H1 (cell line): ENCODE measurements around the gene HIC2. TPM values are rescaled to one million over a fixed set of nuclear protein-coding genes. Genes with fewer than 3 reads are reported as not detected.
"Not testable (repeated sequence)": the region's sequence is repeated elsewhere in the genome, so short reads cannot be mapped to it uniquely, and the experiment has no call there.

Experiments
- CTCF ChIA-PET: fragments of 300-600 bp; sonication (Branson Sonifier 250); formaldehyde crosslinking; loops from one replicate; lab custom pipeline; 2021; ENCODE audit not compliant: partially characterized antibody; lab: Charles Lee
- POLR2A ChIA-PET: fragments of 300-600 bp; sonication (Branson Sonifier 250); formaldehyde crosslinking; loops from one replicate; lab custom pipeline; 2021; ENCODE audit warnings: inconsistent platforms; ENCODE audit not compliant: partially characterized antibody; lab: Charles Lee
- DNase-seq, 2 experiments: peaks; one replicate each; pipeline versions ENCODE4 v3.0.0 to v3.0.0-alpha.2; 2010 to 2022; ENCODE audit warnings: low spot score in 2 of 2, low read depth in 1 of 2, mixed read lengths in 1 of 2
- FAIRE-seq: peaks from 2 replicates; lab custom pipeline; 2011; peaks lifted over from hg19 to GRCh38; lab: Jason Lieb, UNC
- H2AFZ ChIP-seq: 2 replicates; pipeline ENCODE4 v1.8.1; 2012; ENCODE audit warnings: low read length, inconsistent platforms
- H2AK5ac ChIP-seq: 2 replicates; pipeline ENCODE4 v1.6.1; 2013; ENCODE audit warnings: low read depth, low read length
- H2BK120ac ChIP-seq: replicated peaks from 2 replicates; pipeline ENCODE3; 2013; ENCODE audit warnings: low read depth, low read length, inconsistent platforms
- H2BK12ac ChIP-seq: 2 replicates; pipeline ENCODE4 v1.6.1; 2013; ENCODE audit warnings: low read depth, low read length
- H2BK15ac ChIP-seq: 2 replicates; pipeline ENCODE4 v1.6.1; 2013; ENCODE audit warnings: low read length
- H2BK20ac ChIP-seq: 2 replicates; pipeline ENCODE4 v1.6.1; 2013; ENCODE audit warnings: low read length
- H2BK5ac ChIP-seq: 2 replicates; pipeline ENCODE4 v1.6.1; 2013; ENCODE audit warnings: low read depth, low read length
- H3K14ac ChIP-seq: 2 replicates; pipeline ENCODE4 v1.6.1; 2013; ENCODE audit warnings: inconsistent platforms; ENCODE audit not compliant: insufficient read length
- H3K18ac ChIP-seq: 2 replicates; pipeline ENCODE4 v1.6.1; 2013; ENCODE audit warnings: low read length; ENCODE audit errors: extremely low read depth
- H3K23ac ChIP-seq: 2 replicates; pipeline ENCODE4 v1.6.1; 2013; ENCODE audit warnings: inconsistent platforms; ENCODE audit not compliant: insufficient read length
- H3K23me2 ChIP-seq: 2 replicates; pipeline ENCODE4 v1.6.1; 2013; ENCODE audit warnings: low read depth, low read length
- H3K27ac ChIP-seq: 2 replicates; pipeline ENCODE4 v1.6.1; 2011; ENCODE audit warnings: low read depth, low read length, inconsistent platforms
- H3K27me3 ChIP-seq, 4 experiments: replicated peaks in 1 of 4; 1 replicate in 1 of 4; 2 replicates in 3 of 4; pipeline versions ENCODE4 v1.6.1 to v1.8.1; 2011 to 2013; ENCODE audit warnings: low read length in 3 of 4, mild to moderate bottlenecking in 3 of 4, inconsistent platforms in 2 of 4, mixed read lengths in 2 of 4, moderate library complexity in 1 of 4; ENCODE audit not compliant: control insufficient read depth in 3 of 4, insufficient read depth in 3 of 4; ENCODE audit errors: extremely low read depth in 1 of 4
- H3K36me3 ChIP-seq, 4 experiments: 2 replicates each; pipeline versions ENCODE4 v1.6.1 to v1.8.1; 2011 to 2013; ENCODE audit warnings: mild to moderate bottlenecking in 4 of 4, low read length in 3 of 4, moderate library complexity in 2 of 4, control low read depth in 1 of 4, inconsistent platforms in 1 of 4; ENCODE audit not compliant: insufficient read depth in 4 of 4, control insufficient read depth in 2 of 4
- H3K4ac ChIP-seq: replicated peaks from 2 replicates; pipeline ENCODE3; 2013; ENCODE audit warnings: low read length, low read depth, mixed read lengths, inconsistent platforms; ENCODE audit not compliant: insufficient read length
- H3K4me1 ChIP-seq, 4 experiments: replicated peaks in 1 of 4; 1 replicate in 1 of 4; 2 replicates in 3 of 4; pipeline versions ENCODE4 v1.6.1 to v1.8.1; 2011 to 2013; ENCODE audit warnings: low read length in 3 of 4, inconsistent platforms in 2 of 4, mixed read lengths in 1 of 4; ENCODE audit not compliant: insufficient read depth in 4 of 4, control insufficient read depth in 3 of 4
- H3K4me2 ChIP-seq, 2 experiments: 2 replicates each; pipeline versions ENCODE4 v1.6.1 to v1.8.1; 2011 to 2013; ENCODE audit warnings: low read depth in 2 of 2, low read length in 2 of 2, control low read depth in 1 of 2, inconsistent platforms in 1 of 2, mild to moderate bottlenecking in 1 of 2; ENCODE audit not compliant: insufficient read depth in 1 of 2
- H3K4me3 ChIP-seq, 4 experiments: fragments of 200-600, 300-600 bp in 1 of 4; sonication (generic), shearing (Covaris generic), sonication (Bioruptor Twin) in 1 of 4; 2 replicates each; pipeline versions ENCODE4 v1.5.1 to v1.8.1; 2011 to 2016; ENCODE audit warnings: low read length in 4 of 4, low read depth in 3 of 4, control low read depth in 2 of 4, inconsistent platforms in 2 of 4, mild to moderate bottlenecking in 2 of 4, mixed read lengths in 1 of 4, moderate library complexity in 1 of 4; ENCODE audit not compliant: insufficient read depth in 2 of 4; ENCODE audit errors: extremely low read depth in 1 of 4
- H3K56ac ChIP-seq: replicated peaks from 2 replicates; pipeline ENCODE3; 2013; ENCODE audit warnings: low read depth, mild to moderate bottlenecking, mixed read lengths, low read length, inconsistent platforms; ENCODE audit not compliant: insufficient read length
- H3K79me1 ChIP-seq: 2 replicates; pipeline ENCODE4 v1.6.1; 2013; ENCODE audit warnings: low read depth, low read length, control low read depth
- H3K79me2 ChIP-seq, 2 experiments: 2 replicates each; pipeline versions ENCODE4 v1.6.1 to v1.8.1; 2012 to 2013; ENCODE audit warnings: low read length in 2 of 2, mild to moderate bottlenecking in 2 of 2, inconsistent platforms in 1 of 2; ENCODE audit not compliant: insufficient read depth in 2 of 2, control insufficient read depth in 1 of 2
- H3K9ac ChIP-seq, 4 experiments: replicated peaks in 1 of 4; 1 replicate in 1 of 4; 2 replicates in 3 of 4; pipeline versions ENCODE4 v1.6.1 to v1.8.1; 2011 to 2013; ENCODE audit warnings: low read depth in 3 of 4, low read length in 3 of 4, control low read depth in 2 of 4, mild to moderate bottlenecking in 2 of 4, moderate library complexity in 2 of 4, inconsistent platforms in 1 of 4; ENCODE audit errors: extremely low read depth in 1 of 4
- H3K9me3 ChIP-seq, 2 experiments: 2 replicates each; pipeline versions ENCODE4 v1.6.1 to v1.8.1; 2012 to 2013; ENCODE audit warnings: mild to moderate bottlenecking in 2 of 2, moderate library complexity in 2 of 2, control low read depth in 1 of 2, inconsistent platforms in 1 of 2, low read depth in 1 of 2, low read length in 1 of 2, mixed read lengths in 1 of 2; ENCODE audit not compliant: insufficient read depth in 2 of 2
- H4K20me1 ChIP-seq, 2 experiments: replicated peaks in 1 of 2; 2 replicates each; pipeline versions ENCODE3 to v1.8.1; 2011 to 2013; ENCODE audit warnings: inconsistent platforms in 2 of 2, low read length in 2 of 2, mild to moderate bottlenecking in 1 of 2; ENCODE audit not compliant: insufficient read depth in 2 of 2, control insufficient read depth in 1 of 2
- H4K5ac ChIP-seq: 2 replicates; pipeline ENCODE4 v1.6.1; 2013; ENCODE audit warnings: low read length, low read depth, mixed read lengths, inconsistent platforms; ENCODE audit not compliant: insufficient read length
- H4K8ac ChIP-seq: 2 replicates; pipeline ENCODE4 v1.8.0; 2013; ENCODE audit warnings: mild to moderate bottlenecking, moderate library complexity, low read length, inconsistent platforms; ENCODE audit not compliant: insufficient read depth; ENCODE audit errors: extremely low read depth
- H4K91ac ChIP-seq: replicated peaks from 2 replicates; pipeline ENCODE3; 2013; ENCODE audit warnings: low read length, mixed read lengths, inconsistent platforms; ENCODE audit not compliant: insufficient read length
- WGBS, 2 experiments: shearing (Covaris generic) in 1 of 2; methylation state at CpG; one replicate each; pipeline versions ENCODE4 v1.1.6 to v1.1.7; 2013 to 2015; ENCODE audit warnings: low lambda C conversion rate in 2 of 2, mixed read lengths in 2 of 2, inconsistent platforms in 1 of 2, low coverage in 1 of 2, missing lambda C conversion rate in 1 of 2; ENCODE audit not compliant: insufficient replicate concordance in 2 of 2, insufficient coverage in 1 of 2, insufficient read length in 1 of 2; ENCODE audit errors: extremely low coverage in 1 of 2, missing lambda C conversion rate in 1 of 2; 5-methylcytosine and 5-hydroxymethylcytosine counted together
- polyA plus RNA-seq, 7 experiments: library from polyadenylated mRNA; depleted of rRNA in 3 of 7; stranded (reverse) in 5 of 7; unstranded in 2 of 7; fragments of >200 nt in 5 of 7; fragments of 200-250 nt in 2 of 7; gene quantifications; 1 replicate in 5 of 7; 2 replicates in 1 of 7; 4 replicates in 1 of 7; pipeline versions ENCODE4 v1.2.1 to v1.2.3, GENCODE V29; 2011 to 2013; ENCODE audit warnings: missing spikeins in 2 of 7, mixed read lengths in 2 of 7
- total RNA-seq: library from RNA; stranded (reverse); fragmentation: NEBNext Ultra II Directional; extraction: Animal tissue kit (Norgen Biotek cat#: 25700); gene quantifications from 2 replicates; pipeline ENCODE4 v1.2.1, GENCODE V29; 2021

HIC2 gene
- total and polyA plus RNA-seq, 2 of the 8 experiments (the other 6 are each of a cell fraction or from before 2014, with no cell fraction given), result 8.0 to 21.9 TPM

DNA sequence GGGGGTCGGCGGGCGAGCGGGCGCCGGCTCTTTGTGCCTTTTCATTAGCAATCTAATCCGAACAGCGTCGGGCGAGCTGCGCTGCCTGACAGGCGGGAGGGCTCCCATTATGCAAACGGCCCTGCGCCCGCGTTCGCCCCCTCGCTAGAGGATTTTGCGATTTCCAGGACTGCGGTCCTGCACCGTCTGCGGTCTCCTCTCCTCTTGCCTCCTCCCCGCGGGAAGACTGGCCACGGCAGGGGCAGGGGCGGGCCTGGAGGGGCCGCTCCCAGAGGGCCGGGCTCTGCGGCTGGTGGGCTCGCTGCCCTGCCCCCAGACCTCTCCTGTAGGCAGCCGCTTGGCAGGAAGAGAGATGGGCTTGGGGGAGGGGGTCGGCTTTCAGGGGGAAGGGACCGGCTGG lies 682 bp downstream of the HIC2 start:
- not testable (repeated sequence) for FAIRE-seq

GRCh38 chr22:21418974-21419638 lies 1.9 kb downstream of the HIC2 start:
- CTCF ChIA-PET, H3K14ac ChIP-seq, H2BK120ac ChIP-seq, H4K5ac ChIP-seq, H3K23ac ChIP-seq, H3K36me3 ChIP-seq, H3K79me1 ChIP-seq, FAIRE-seq, POLR2A ChIA-PET, H3K4me2 ChIP-seq, H3K18ac ChIP-seq, H2BK20ac ChIP-seq, H3K4me3 ChIP-seq, H3K23me2 ChIP-seq, H4K8ac ChIP-seq, H2BK5ac ChIP-seq, H4K91ac ChIP-seq, H3K9ac ChIP-seq, H3K79me2 ChIP-seq, H3K4me1 ChIP-seq, H2AFZ ChIP-seq, H2BK12ac ChIP-seq, H3K56ac ChIP-seq, H3K4ac ChIP-seq, H3K9me3 ChIP-seq, H3K27ac ChIP-seq, H2AK5ac ChIP-seq, H3K27me3 ChIP-seq, H4K20me1 ChIP-seq, H2BK15ac ChIP-seq: not testable (repeated sequence)
- 84% methylated on average over 5 of the region's 15 CpGs; no CpG with 5 or more reads in 1 of the 2 experiments for WGBS, 2 experiments
- DNase-seq, result peak in 1 of 2 experiments; percentile 43

More for the DNA sequence above, 682 bp downstream of the HIC2 start:
- peak overlapping the region in 1 of 2 experiments; percentile 51; a peak in 1 of 4 replicates for H3K4me2 ChIP-seq
- H2AK5ac ChIP-seq, H3K14ac ChIP-seq, H2BK120ac ChIP-seq, H3K36me3 ChIP-seq, H3K23ac ChIP-seq, H3K9me3 ChIP-seq, H4K8ac ChIP-seq, H3K27ac ChIP-seq, H4K20me1 ChIP-seq, H3K23me2 ChIP-seq, H4K91ac ChIP-seq, H3K9ac ChIP-seq, H3K56ac ChIP-seq, H2AFZ ChIP-seq, CTCF ChIA-PET, H3K79me2 ChIP-seq, H2BK20ac ChIP-seq, H3K27me3 ChIP-seq, H2BK15ac ChIP-seq, H3K79me1 ChIP-seq, H3K18ac ChIP-seq, H2BK12ac ChIP-seq, POLR2A ChIA-PET, H3K4ac ChIP-seq, H3K4me1 ChIP-seq, H4K5ac ChIP-seq, H2BK5ac ChIP-seq: not testable (repeated sequence)
- DNase-seq, result peak in 1 of 2 experiments; percentile 54
- no CpG with 5 or more reads among the region's 33 CpGs for WGBS, 2 experiments
- peak overlapping the region; percentile 27 to 45 (median 38); a peak in 6 of 8 replicates for H3K4me3 ChIP-seq
